ENCODE results near the gene TOP3B.
"Not testable (repeated sequence)": the region's sequence is repeated elsewhere in the genome, so short reads cannot be mapped to it uniquely, and the experiment has no call there.

TOP3B gene

DNA sequence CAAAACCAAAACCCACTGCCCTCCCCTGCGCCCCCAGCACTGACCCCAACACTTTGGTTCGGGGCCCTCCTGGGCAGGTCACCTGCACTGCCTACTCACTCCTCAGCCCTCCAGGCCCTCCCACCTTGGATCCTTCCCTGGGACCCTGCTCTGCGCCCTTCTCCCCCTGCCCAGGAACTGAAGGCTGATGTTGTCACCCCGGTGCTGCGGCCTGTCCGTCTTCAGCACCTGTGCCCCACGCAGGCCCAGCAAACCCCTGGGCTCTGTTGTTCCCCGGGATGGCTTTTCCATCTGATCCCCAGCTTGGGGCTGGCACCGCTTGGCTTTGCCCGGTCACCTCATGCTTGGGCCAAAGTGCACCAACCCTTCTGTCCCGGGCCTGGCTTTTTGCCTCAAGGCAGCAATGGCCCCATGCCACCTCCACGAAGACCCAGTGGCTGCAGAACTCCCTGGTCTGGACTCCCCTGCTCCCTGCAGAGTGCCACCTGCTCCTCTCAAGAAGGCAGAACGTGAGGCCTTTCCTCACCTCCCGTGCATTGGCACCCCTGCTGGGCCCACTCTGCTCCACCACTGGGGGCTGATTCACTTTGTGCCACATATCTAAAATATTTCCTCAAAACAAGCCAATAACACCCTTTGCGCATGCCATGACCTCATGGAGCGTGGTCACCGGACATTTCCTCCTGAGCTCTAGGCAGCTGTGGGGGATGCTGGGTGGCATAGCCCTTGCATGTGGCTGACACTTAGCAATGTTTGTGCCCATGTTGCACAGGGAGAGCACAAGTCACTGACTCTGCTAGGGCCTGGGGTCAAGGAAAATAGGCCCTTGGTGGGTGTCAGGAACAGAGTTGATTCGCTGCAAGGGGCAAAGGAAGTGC is 38.8 kb downstream of the TOP3B start:
- no peak for DNase-seq (ENCODE audit: low read depth)

DNA sequence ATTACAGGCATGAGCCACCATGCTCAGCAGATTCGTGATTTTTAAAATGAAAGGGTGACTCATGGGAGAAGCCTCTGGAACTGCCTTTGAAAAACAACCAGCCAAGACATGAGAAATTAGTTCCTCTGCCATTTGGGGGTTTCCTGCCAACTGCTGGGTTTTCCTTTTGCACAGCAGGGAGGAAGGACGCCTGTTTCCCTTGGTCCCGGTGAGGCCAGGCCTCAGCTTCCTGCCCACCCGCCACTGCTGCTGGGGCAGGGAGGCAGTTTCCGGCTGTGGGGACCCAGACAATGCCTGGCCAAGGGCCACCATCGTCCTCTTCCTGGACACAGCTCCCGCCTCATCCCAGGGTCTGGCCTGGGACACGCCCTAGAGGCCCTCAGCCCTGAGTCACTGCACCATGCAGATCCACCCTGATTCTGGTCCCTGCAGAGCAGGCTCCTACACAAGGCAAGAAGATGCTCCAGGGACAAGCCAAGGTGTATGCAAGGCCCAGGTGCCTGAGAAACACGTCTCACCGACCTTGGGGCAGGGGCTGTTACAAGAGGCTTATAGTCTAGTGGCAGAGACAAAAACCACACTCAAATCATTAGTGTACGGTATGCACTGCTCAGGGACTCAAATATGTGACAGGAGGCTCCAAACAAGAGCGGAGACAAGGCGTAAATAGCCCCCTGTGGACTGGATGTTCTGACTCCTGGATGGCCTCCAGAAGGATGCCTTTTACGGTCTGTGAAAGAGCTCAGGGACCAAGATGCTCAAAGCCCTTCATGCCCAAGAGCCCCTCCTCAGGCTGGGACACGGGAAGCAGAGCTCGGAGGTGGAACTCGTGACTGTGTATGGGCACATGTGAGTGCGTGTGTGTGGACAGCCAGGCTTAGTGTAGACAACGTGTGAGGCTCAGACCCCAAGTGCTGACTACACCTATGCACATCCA is 39.9 kb downstream of the TOP3B start:
- DNase-seq (ENCODE audit: low read depth), result no peak

DNA sequence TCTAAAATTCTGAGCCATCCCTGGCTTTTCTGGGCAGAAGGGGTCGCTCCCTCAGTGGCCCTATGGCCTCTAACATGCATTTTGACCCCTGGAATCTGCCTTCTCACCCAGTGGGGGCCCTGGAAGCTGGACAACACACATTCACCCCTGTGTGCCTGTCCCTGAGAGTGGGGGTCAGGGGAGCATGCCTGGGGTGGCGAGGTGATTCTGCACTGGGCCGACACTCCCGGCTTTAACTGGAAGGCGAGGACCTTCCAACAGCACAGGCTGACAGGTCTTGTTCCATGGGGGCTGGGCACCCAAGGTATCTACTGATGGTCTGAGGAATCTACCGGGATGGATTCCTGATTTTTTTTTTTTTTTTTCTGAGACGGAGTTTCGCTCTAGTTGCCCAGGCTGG is 40.7 kb downstream of the TOP3B start:
- DNase-seq (ENCODE audit: low read depth), result no peak

DNA sequence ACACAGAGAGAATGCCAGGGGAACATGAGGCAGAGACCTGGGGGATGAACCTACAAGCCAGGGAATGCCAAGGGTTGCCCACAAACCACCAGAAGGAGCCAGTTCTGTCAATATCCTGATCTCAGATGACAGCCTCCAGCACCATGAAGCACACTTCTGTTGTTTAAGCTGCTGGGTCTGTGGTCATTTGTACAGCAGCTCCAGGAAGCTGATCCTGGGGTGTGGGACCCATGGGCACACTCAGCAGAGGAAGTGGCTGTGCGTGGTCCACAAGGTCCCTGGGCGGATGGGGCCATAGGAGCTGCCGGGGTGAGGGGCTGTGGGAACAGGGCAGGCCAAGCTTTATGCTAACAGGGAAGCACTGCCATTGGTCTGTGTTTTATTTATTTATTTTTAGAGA is 42.1 kb downstream of the TOP3B start:
- no peak for DNase-seq (ENCODE audit: low read depth)

DNA sequence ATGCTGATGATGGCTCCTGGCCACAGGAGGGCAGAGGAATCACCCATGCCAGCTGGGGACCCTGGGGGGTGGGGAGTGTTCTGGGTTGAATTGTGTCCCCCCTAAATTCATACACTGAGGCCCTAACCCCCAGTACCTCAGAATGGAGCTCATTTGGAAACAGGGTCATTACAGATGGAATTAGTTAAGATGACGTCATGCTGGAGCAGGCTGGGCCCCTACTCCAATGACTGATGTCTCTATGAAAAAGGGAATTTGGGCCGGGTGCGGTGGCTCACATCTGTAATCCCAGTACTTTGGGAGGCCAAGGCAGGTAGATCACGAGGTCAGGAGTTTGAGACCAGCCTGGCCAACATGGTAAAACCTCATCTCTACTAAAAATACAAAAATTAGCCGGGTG is 42.7 kb downstream of the TOP3B start:
- DNase-seq (ENCODE audit: low read depth), result not testable (repeated sequence)

DNA sequence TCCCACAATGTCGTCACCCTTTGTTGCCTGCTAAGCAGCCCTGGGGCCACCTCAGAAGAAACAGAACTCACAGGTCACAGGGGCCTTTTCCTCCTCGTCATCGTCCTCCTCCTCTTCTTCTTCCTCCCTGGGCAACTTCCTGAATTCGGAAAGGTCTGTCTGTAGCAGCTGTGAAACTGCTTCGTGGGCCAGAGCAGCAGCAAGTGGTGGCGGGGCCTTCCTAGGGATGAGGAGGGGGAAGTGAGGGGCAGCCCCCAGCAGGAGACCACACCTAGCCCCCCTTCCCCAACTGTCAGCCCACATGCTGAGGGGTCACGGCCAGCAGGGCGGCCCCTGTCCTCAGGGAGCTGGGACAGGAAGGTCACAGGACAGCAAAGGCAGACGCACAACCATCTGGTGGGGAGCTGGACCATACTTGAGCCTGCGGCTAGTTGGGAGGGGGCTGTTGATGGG is 43.1 kb downstream of the TOP3B start:
- no peak for DNase-seq (ENCODE audit: low read depth)

DNA sequence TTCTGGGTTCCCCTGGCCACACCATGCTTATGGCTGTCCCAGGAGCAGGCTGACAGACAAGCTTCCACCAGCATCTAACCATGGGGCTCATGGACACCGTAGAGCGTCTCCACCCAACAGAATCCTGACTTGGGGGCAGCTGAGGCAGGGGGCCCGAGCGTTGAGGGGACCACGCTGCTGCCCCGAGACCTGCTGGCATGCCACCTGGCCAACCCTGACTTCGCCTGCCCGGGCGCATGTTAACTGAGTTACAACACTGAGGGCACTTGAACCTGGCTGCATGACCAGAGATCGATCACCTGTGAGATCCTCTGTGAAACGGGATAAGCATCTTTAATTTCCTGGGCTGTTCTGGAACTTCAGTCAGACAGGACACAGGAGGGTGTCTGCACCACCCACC is 43.7 kb downstream of the TOP3B start:
- DNase-seq (ENCODE audit: low read depth), result no peak

DNA sequence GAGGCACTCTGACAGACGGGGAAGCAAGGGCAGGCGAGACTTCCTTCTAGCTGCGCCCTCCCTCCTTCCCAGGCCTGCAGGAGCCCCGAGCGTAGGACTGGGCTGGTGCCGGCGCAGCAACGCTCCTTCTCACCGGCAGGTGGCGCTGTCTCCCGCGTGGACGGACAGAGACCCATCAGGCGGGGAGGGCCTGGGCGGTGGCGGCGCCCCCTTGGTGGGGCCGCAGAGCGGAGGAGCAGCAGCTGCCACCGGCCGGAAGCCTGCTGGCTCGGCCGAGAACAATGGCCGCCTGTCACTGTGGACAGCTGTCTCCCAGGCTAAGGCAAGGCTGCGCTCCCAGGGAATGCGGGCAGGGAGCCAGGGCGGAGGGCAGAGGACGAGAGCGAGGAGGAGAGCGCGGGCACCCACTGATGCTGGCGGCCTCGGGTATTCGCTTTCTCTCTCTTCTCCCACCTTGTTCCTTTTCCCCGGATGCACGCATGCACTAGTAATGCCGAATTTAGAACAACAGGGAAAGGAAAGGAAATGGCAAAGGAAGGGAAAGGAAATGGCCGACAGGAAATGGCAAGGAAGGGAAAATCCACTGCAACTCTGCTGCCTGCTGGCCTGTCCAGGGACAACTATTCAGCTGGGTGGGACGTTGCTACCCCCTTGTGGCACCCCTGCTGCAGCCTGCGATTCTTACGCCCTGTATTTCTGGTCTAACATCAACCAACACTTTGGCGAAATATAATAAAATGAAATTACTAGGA is 44.3 kb downstream of the TOP3B start:
- DNase-seq (ENCODE audit: low read depth), result peak; percentile 82

DNA sequence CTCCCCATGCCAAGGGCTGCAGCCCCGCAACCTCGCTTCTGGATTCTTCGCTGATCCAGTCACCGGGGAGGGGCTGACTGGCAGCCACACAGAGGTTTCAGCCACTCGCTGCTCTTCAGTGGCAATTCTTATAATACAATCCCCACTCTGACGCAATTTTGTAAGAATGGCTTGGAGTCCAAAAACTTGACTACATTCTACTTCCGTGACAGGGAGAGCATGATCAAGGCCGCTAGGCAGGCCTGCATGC is 44.8 kb downstream of the TOP3B start:
- no peak for DNase-seq (ENCODE audit: low read depth)

DNA sequence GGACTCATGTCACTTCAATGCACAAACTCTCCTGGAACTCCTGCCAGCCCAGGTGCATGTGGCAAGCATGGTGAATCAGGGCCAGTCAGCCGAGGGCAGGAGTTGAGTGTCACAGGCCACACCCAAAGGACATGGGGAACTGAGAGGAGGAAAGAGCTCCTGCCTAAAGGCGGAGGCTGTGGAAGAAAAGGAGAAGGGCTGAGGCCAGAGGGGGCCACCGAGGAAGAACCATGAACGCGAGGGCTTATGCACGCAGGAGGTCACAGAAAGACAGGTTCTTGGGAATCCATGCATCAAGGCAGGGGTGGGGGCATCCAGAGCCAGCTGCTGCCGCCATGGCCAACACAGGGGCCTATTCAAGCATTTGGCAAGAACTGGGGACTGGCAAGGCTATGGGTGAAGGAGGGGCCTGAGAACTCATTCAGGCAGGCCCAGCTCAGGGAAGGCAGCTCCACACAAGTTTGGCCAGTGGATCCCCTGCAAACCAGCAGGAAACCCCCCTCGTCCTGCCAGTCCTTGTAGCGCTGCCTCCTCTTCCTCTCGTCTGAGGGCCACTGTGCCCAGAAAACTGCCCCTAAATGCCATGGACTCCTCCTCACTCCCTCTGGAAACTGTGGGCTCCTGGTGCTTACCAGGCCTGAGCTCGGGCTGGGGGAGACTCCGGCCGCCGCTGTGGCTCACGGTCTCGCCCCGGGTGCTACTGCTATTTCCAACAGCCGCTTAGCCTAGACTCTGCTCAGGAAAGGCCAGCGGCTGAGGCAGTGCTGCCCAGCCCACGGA is 45.4 kb downstream of the TOP3B start:
- no peak for DNase-seq (ENCODE audit: low read depth)

DNA sequence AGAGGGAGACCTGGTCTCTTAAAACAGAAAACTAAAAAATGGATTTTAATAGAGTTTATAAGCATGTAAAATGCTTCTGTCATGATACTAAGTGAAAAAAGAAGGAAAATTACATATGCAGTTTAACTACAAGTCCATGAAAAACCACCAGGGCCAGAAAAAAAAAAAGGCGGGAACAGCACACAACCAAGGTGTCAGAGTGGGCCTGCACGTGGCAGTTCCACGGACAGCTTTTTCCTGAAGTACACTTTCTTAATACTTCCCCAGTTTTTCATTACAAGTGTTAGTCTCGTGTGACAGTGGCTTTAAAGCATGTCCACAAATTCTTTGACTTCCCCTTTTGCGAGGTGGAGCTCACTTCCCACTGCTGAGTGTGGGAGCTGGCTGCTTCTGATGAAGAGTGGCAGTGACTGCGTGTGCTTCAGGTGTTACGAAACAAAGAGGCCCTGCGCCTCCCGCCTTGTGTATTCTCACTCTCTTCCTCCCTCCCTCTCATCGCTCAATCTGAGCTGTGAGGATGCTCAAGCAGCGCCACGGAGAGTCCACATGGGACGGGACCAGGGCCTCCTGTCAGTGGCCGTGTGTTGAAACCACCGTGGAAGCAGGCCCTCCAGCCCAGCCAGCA is 46.3 kb downstream of the TOP3B start:
- DNase-seq (ENCODE audit: low read depth), result no peak

DNA sequence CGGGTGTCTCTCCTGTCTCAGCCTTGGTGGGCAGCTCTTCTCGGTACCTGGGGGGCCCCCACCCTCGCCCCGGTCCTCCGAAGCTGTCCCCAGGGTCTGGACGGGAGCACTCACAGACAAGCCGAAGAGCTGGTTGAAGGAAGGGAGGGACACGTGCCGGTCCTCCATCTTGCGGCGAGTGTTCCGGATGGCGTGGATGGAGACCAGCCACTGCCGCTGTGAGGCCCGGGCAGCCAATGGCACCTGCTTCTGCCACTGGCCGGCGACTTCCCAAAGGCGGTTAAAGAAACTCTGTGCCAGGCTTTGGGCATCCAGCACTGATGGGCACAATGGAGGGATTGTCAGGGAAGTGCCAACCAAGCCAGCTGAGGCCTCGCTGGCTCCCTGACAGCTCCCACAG is 48.7 kb downstream of the TOP3B start:
- DNase-seq (ENCODE audit: low read depth), result no peak

DNA sequence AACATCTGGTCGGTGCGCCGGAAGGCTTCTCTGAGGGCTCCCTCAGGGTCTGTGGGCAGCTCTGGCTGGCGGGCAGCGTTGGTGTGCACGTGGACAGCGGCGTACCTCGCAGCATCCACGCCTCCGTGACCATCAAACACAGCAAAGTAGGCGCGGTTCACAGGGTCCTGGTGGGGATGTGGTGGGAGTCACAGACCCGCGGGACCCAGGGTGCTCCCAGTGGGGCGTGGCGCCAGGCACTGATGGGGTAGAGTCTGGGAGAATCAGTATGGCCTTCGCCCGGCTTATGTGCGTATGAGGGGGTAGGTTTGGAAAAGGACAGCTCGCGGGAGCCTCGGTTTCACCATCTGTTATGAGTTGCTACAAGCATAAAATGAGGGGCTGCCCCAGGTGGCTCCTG is 49.2 kb downstream of the TOP3B start:
- DNase-seq (ENCODE audit: low read depth), result no peak

DNA sequence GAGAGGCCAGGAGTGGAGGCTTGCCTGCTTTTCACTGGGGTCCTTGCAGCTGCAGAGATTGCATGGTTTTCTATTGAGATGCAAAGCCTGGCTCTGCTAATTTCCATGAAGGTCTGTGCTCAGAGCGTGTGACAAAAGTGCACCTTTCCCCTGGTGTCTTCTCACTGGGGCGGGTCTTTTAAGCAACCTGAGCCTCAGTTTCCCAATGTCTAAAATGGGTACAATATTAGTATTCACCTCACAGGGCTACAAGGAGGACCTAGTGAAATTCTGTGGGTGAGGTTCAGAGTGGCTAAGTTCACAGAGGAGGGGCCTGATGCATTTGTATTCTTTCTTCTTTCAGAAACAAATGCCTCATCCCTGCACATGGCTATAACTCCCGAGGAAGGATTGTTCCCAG is 50.2 kb downstream of the TOP3B start:
- no peak for DNase-seq (ENCODE audit: low read depth)

DNA sequence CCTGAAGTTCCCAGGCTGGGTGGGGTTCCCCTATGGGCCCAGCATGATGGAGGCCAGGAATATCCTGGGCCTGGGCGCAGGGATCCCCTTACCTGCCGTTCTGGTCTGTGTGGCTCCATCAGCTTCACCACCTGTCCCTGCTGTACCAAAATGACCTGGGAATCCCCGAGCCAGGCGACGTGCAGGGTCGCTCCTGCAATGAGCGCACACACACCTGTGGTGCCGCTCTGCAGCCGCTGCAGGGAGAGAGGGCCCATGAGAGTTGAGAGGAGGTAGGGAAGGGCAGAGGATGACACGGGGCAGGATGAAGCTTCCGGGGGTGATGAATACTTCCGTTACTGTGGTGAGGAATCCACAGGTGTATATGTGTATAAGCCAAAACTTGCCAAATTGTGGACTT is 51.5 kb downstream of the TOP3B start:
- no peak for DNase-seq (ENCODE audit: low read depth)

DNA sequence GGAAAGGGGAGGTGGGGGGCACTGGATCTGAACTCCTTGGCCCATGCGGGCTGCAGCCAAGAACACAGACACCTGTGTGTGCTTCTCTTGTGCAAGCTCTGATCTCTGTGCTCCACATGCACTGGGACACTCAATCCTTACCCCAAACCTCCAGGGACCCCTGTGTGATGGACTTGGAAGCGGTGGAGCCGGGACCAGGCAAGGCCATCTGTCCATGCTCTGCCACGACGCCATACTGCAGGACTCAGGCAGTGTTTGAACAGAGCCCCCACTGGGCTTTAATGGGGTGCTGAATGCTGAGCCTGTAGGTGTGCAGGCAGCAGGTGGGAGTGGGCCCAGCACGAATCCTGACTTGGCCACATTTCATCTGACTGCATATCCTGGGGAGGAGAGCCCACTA is 53.3 kb downstream of the TOP3B start:
- no peak for DNase-seq (ENCODE audit: low read depth)

DNA sequence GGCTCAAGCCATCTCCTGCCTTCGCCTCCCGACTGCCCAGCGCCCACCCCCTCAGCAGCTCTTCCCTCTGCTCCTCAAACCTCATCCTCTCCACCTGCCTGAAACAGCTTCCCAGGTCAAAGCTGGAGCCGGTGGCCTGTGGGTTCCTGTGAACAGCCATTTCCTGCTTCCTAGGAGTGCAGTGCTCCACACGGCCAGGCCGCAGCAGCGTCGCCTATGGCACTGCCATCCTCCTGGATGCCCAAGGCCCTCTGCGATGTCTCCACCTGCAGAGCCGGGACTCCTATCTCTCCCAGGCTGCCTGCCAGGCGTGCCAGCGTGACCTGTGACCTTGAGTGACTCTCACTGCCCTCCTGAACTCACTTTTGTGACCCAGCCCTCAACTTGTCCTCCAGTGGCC is 54.5 kb downstream of the TOP3B start:
- DNase-seq (ENCODE audit: low read depth), result no peak

DNA sequence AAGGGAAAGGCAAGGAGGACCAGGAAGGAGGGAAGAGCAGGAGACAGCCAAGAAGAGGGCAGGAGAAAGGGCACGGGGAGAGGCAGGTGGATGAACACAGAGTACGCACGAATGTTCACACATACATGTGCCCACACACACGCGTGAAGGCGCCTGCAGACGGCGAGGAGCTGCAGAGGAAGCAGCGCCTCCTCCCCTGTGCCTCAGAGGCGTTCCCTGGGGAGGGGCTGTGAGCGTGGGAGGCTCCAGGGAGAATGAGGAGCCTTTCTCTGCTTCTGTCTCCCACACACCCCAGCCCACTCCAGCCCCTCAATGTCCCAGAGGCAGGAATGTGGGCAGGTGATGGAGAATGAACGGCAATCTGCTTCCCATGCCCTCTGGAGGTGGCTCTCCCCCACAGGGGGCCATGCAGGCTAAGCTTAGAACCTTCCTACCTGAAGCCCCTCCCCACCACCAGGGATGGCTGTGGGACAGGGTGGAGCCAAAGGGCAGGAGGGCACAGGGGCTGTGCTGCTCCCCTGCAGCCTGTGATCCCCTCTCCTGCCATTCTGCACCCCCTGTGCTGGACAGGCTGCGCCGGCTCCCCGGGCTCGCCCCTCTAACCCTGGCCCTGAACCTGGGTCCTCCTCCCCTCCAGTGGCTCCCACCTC is 55.3 kb downstream of the TOP3B start:
- DNase-seq (ENCODE audit: low read depth), result no peak

DNA sequence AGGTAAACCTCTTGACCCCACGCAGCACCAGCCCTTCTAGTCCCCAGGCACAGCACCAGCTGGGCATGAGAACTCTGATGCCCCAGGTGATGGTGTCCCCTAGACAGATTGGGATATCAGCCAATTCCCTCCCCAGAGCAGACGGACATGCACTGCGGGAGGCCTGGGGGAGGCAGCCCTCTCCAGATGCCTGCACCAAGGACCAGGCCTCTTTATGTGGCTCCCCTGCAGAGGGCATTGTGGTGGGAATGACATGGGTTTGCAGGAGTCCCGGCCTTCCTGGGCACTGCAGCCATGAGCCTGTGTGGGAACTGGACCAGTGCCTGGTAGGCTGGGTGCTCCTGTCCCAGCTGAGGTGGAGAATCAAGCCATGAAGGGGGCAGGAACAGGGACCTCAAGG is 55.9 kb downstream of the TOP3B start:
- DNase-seq (ENCODE audit: low read depth), result no peak

DNA sequence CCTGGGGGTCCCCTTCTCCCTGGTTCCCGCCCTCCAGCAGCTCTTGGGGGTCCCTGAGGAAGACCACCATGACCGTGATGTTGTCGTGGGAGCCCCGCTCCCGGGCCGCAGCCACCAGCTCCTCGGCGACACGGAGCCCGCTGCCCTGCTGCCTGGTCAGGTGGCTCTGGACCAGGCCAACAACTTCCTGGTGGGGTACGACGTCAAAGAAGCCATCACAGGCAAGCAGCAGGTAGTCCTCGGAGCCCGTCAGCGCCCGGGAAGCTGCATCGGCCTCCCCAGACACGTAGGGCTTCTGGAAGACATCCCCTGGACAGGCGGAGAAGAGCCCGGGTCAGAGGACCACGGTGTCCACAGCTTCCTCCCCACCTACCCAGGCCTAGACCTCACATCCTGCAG is 59.4 kb downstream of the TOP3B start:
- DNase-seq (ENCODE audit: low read depth), result no peak

Data from activated gamma-delta T cell treated with anti-CD3 and anti-CD28 coated beads, Interleukin-2, amount 50 U/mL, for 16 hours (primary cell).